Left colon (tissue), 2 donors: ENCODE measurements around the gene CHTF18. TPM values are rescaled to one million over a fixed set of nuclear protein-coding genes. Genes with fewer than 3 reads are reported as not detected.

Source experiments
- microRNA-seq, 2 donors: library from miRNA; unstranded; fragments of <30 nt; microRNA quantifications; one replicate each; pipeline versions ENCODE4 v1.1.0 to v1.2.0, GENCODE V29; 2020
- total RNA-seq, 2 donors: library from RNA; stranded (reverse); fragmentation: NEBNext Ultra II Directional; extraction: Animal tissue kit (Norgen Biotek cat#: 25700); gene quantifications; one replicate each; pipeline ENCODE4 v1.2.1, GENCODE V29; 2021
- donor health status: DM: no; HTN: no; CAD: no.
- donor health status: DM: yes; HTN: yes; CAD: no.

CHTF18 gene
- total RNA-seq, 2 donors from 2014 or later, result 9.5 to 20.3 TPM

Small RNA genes lying within 50 kb of the gene (microRNA-seq; reads per million reads assigned to microRNA genes)
- 0 reads per million in 2 donors for gene MIR662

Other genes with a start within 250 kb of the CHTF18 start
- gene PRR35, start 228.2 kb upstream of the CHTF18 start, total RNA-seq, result not detected
- under 1 TPM in 1 of 2 donors, not detected in 1; 0.36 TPM for gene NHLRC4, start 221.6 kb upstream of the CHTF18 start, total RNA-seq
- gene PIGQ, start 218.7 kb upstream of the CHTF18 start, total RNA-seq, result 10 to 100 TPM; 37.6 to 39.5 TPM
- 10 to 100 TPM; 38.2 to 43.4 TPM for gene RAB40C, start 198.6 kb upstream of the CHTF18 start, total RNA-seq
- 1 to 10 TPM in 1 of 2 donors, under 1 TPM in 1; 0.64 to 3.6 TPM for gene WFIKKN1, start 157.6 kb upstream of the CHTF18 start, total RNA-seq
- gene METTL26, start 152.3 kb upstream of the CHTF18 start, total RNA-seq, result 10 to 100 TPM; 42.0 to 52.0 TPM
- 100 to 1,000 TPM in 1 of 2 donors, 10 to 100 TPM in 1; 98.5 to 161 TPM for gene MCRIP2, start 146.8 kb upstream of the CHTF18 start, total RNA-seq
- gene WDR90, start 139.3 kb upstream of the CHTF18 start, total RNA-seq, result 10 to 100 TPM; 28.3 to 57.6 TPM
- gene RHOT2, start 120.5 kb upstream of the CHTF18 start, total RNA-seq, result 100 to 1,000 TPM; 118 to 158 TPM
- gene RHBDL1, start 112.9 kb upstream of the CHTF18 start, total RNA-seq, result 1 to 10 TPM; 4.4 to 5.3 TPM
- gene STUB1, start 108.2 kb upstream of the CHTF18 start, total RNA-seq, result 100 to 1,000 TPM in 1 of 2 donors, 10 to 100 TPM in 1; 86.6 to 105 TPM
- gene JMJD8, start 104.3 kb upstream of the CHTF18 start, total RNA-seq, result 10 to 100 TPM; 41.6 to 49.2 TPM
- 10 to 100 TPM in 1 of 2 donors, 1 to 10 TPM in 1; 9.5 to 10.6 TPM for gene WDR24, start 98.2 kb upstream of the CHTF18 start, total RNA-seq
- 1 to 10 TPM; 1.2 to 3.1 TPM for gene FBXL16, start 82.8 kb upstream of the CHTF18 start, total RNA-seq
- gene METRN, start 73.5 kb upstream of the CHTF18 start, total RNA-seq, result 10 to 100 TPM; 21.7 to 37.8 TPM
- 10 to 100 TPM; 47.2 to 48.6 TPM for gene ANTKMT, start 67.5 kb upstream of the CHTF18 start, total RNA-seq
- gene CCDC78, start 62.2 kb upstream of the CHTF18 start, total RNA-seq, result under 1 TPM; 0.75 to 0.95 TPM
- 1 to 10 TPM; 2.0 to 3.3 TPM for gene HAGHL, start 61.5 kb upstream of the CHTF18 start, total RNA-seq
- gene CIAO3, start 47.6 kb upstream of the CHTF18 start, total RNA-seq, result 10 to 100 TPM; 36.0 to 50.2 TPM
- gene MSLN, start 27.9 kb upstream of the CHTF18 start, total RNA-seq, result 1 to 10 TPM; 6.4 to 7.0 TPM
- 10 to 100 TPM; 21.3 to 24.1 TPM for gene RPUSD1, start 239 bp upstream of the CHTF18 start, total RNA-seq
- under 1 TPM; 0.40 to 0.53 TPM for gene GNG13, start 12.1 kb downstream of the CHTF18 start, total RNA-seq
- 10 to 100 TPM; 17.3 to 22.6 TPM for gene LMF1, start 182.4 kb downstream of the CHTF18 start, total RNA-seq
- under 1 TPM; 0.31 to 0.70 TPM for gene SOX8, start 193.2 kb downstream of the CHTF18 start, total RNA-seq